ENCODE results near the gene SSR4. TPM values are rescaled to one million over a fixed set of nuclear protein-coding genes. Genes with fewer than 3 reads are reported as not detected.
A peak's percentile ranks its signal among the peaks of the same experiment; 100 is the strongest.

Gene SSR4
- polyA plus RNA-seq, 2 of the 4 experiments (the other 2 are of a cell fraction) = 212 to 352 TPM

DNA sequence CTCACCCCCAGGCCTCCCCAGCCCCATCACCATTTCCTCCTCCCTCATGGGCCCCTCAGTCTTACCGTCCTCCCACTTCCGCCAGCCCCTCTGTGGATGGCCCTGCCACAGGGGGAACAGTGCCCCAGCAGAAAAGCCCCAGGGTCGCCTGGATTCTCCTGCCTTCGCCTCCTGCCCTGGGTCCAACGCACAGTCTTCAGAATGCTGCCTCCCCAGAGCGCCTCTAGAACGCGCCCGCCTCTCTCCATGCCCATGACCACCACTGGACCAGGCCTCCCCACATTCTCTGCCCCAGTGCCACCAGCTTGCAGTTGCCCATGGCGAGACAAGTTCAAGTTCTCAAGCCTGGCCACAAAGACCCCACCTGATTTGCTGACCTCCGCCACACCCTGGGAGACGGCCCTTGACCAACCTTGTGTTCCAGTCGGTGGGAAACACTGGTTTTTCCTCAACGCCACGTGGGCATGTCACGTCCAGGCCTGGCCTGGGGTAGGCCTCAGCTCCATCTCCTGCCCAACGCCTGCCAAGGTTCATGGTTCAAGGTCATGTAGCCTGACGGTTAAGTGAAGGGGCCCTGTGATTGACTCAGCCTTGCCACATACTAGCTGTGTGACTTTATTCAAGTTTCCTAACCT, 31.1 kb upstream of the SSR4 start:
- WGBS (ENCODE audit: missing lambda C conversion rate) = 68% methylated on average over 15 of the region's 18 CpGs
- CTCF ChIA-PET = interaction anchor here (0.6 to 4.9 kb wide), 42 partner anchors 9 to 822 kb away, joined by 3 to 46 read pairs (median 4); partner anchors contain the start of genes RENBP and SRPK3
- no peak for ATAC-seq

DNA sequence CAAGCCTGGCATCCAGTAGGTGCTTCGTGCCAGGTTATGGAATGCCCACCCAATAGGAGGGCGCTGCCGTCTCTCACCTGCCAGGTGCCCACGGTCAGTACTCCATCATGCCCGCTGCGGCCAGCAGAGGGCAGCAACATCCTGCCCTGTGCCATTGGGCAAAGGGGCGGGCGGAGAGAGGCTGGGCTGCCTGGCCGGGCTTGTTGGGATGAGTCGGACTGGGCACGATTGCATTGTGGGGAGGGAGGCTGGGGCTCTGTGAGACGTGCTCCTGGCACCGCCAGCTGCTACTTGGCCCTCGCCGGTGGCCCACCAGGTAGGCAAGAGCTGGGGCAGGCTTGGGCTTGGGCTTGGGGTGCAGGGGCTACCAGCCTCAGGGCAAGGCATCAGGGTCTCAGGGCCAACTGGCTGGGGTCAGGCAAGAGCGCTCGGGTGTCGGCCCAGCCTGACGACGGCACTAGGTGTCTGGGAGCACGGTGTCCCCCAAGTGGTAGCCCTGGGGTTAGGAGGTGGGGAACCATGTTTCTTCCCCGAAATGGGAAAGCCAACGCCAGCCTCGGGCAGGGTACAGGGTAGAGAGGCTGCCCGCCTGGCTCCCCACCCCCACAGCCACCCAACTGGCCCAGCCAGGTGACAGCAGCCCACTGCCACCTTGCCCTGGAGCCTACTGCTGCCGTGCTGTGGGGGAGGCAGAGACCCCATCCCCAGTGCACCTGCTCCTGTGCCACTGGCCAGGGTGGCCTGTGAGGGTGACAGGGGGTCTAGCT, 30.3 kb upstream of the SSR4 start, which contains the start of gene PLXNB3:
Gene PLXNB3 (plus strand): TSS at position 261 of the 767 bp plus-strand sequence. CDS start 1,287 bp downstream, outside the sequence.
- FAIRE-seq (peak; percentile 95), ATAC-seq (peak; percentile 72 to 91)
- peak within 1 kb of the TSS; percentile 65 to 82; a peak in 5 of 6 replicates for H3K27ac ChIP-seq

More for the DNA sequence above, 31.1 kb upstream of the SSR4 start:
- DNase-seq (ENCODE audit: low read depth in 1 of 2, low spot score in 1 of 2) (no peak), FAIRE-seq (no peak)
- no peaks in the 10 kb centered on the region for H3K9me3 ChIP-seq
- H3K4me3 ChIP-seq = no peak overlapping the region
- POLR2A ChIA-PET = no interaction called here
- peaks cover 16% of the 10 kb centered on the region; the same call in 2 of the 3 replicates for H3K4me1 ChIP-seq
- H3K27ac ChIP-seq = no peak overlapping the region
- TF ChIP-seq CBX2 (IDR thresholded peaks at IDR 0.05; ENCODE audit: borderline replicate concordance, low read depth) = no peak
- TF ChIP-seq, protein P1, sequence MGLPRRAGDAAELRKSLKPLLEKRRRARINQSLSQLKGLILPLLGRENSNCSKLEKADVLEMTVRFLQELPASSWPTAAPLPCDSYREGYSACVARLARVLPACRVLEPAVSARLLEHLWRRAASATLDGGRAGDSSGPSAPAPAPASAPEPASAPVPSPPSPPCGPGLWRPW (IDR thresholded peaks at IDR 0.05) = no peak
- TF ChIP-seq HOXB13 (CRISPR knock-in tag; IDR thresholded peaks at IDR 0.05; ENCODE audit: low read depth) = no peak
- TF ChIP-seq CHD2 (IDR thresholded peaks at IDR 0.05; ENCODE audit: low read length, partially characterized antibody) = no peak
- no peak for TF ChIP-seq CBX8 (IDR thresholded peaks at IDR 0.05)
- TF ChIP-seq ZSCAN20 (CRISPR knock-in tag; IDR thresholded peaks at IDR 0.05) = no peak
- no peak for TF ChIP-seq RFX5 (IDR thresholded peaks at IDR 0.05)
- TF ChIP-seq POLR2AphosphoS2 (conservative IDR thresholded peaks at IDR 0.05; ENCODE audit: low read length) = no peak
- no peak for TF ChIP-seq NPAS2 (CRISPR knock-in tag; IDR thresholded peaks at IDR 0.05; ENCODE audit: borderline replicate concordance)
- TF ChIP-seq HOXA7 (CRISPR knock-in tag; IDR thresholded peaks at IDR 0.05) = no peak
- TF ChIP-seq MAFK (IDR thresholded peaks at IDR 0.05; ENCODE audit: partially characterized antibody) = no peak
- TF ChIP-seq TP53 (CRISPR knock-in tag; IDR thresholded peaks at IDR 0.05) = no peak
- no peak for TF ChIP-seq MAZ (IDR thresholded peaks at IDR 0.05; ENCODE audit: borderline replicate concordance, low read depth, low read length)
- TF ChIP-seq JUNB (IDR thresholded peaks at IDR 0.05) = no peak
- no peak for TF ChIP-seq CEBPB (IDR thresholded peaks at IDR 0.05)
- no peak overlapping the region for H3K4me2 ChIP-seq

More for the DNA sequence above, 30.3 kb upstream of the SSR4 start, which contains the start of gene PLXNB3:
- Histone ChIP-seq H3K4me1 (peaks cover 16% of the 10 kb centered on the region; the same call in 2 of the 3 replicates), H3K4me3 (0 out of 3 replicates have a peak within 1 kb of the TSS, but pooled peaks have one; percentile 12), H3K9me3 (no peaks in the 10 kb centered on the region), H3K4me2 (peak within 1 kb of the TSS; percentile 71)
- ChIA-PET CTCF (interaction anchor here (0.6 to 4.9 kb wide), 41 partner anchors 9 to 822 kb away, joined by 3 to 46 read pairs (median 4); partner anchors contain the start of genes RENBP and SRPK3), POLR2A (no interaction called here)
- DNase-seq (ENCODE audit: low read depth in 1 of 2, low spot score in 1 of 2) = peak; percentile 76 to 77
- WGBS (ENCODE audit: missing lambda C conversion rate) = 77% methylated on average over 6 of the region's 26 CpGs
- TF ChIP-seq RAD21 (conservative IDR thresholded peaks at IDR 0.05 in 1 of 2, IDR thresholded peaks at IDR 0.05 in 1 of 2) (peak; percentile 85 to 92), HOXA7 (CRISPR knock-in tag; IDR thresholded peaks at IDR 0.05) (no peak), SMC3 (IDR thresholded peaks at IDR 0.05) (peak; percentile 73), RARB (CRISPR knock-in tag; IDR thresholded peaks at IDR 0.05) (no peak), FOSB (CRISPR knock-in tag; IDR thresholded peaks at IDR 0.05) (no peak), PHF8 (IDR thresholded peaks at IDR 0.05; ENCODE audit: borderline replicate concordance, low read depth) (no peak), FOXS1 (CRISPR knock-in tag; IDR thresholded peaks at IDR 0.05) (no peak), HOXB13 (CRISPR knock-in tag; IDR thresholded peaks at IDR 0.05; ENCODE audit: low read depth) (no peak), CHD2 (IDR thresholded peaks at IDR 0.05; ENCODE audit: low read length, partially characterized antibody) (no peak), POLR2A (IDR thresholded peaks at IDR 0.05; ENCODE audit: low read length) (0 out of 2 replicates have a peak, but pooled peaks have one; percentile 14), JUNB (IDR thresholded peaks at IDR 0.05) (no peak)
- TF ChIP-seq, protein P2, sequence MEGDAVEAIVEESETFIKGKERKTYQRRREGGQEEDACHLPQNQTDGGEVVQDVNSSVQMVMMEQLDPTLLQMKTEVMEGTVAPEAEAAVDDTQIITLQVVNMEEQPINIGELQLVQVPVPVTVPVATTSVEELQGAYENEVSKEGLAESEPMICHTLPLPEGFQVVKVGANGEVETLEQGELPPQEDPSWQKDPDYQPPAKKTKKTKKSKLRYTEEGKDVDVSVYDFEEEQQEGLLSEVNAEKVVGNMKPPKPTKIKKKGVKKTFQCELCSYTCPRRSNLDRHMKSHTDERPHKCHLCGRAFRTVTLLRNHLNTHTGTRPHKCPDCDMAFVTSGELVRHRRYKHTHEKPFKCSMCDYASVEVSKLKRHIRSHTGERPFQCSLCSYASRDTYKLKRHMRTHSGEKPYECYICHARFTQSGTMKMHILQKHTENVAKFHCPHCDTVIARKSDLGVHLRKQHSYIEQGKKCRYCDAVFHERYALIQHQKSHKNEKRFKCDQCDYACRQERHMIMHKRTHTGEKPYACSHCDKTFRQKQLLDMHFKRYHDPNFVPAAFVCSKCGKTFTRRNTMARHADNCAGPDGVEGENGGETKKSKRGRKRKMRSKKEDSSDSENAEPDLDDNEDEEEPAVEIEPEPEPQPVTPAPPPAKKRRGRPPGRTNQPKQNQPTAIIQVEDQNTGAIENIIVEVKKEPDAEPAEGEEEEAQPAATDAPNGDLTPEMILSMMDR (IDR thresholded peaks at IDR 0.05) = peak; percentile 77

All from A549 (cell line).